HG03025 (cell line): ENCODE measurements around the gene SLC52A1.
A peak's percentile ranks its signal among the peaks of the same experiment; 100 is the strongest.
"Not testable (repeated sequence)": the region's sequence is repeated elsewhere in the genome, so short reads cannot be mapped to it uniquely, and the experiment has no call there.

ENCODE experiments used
- ATAC-seq: cut with Tn5 transposase; IDR thresholded peaks from one replicate; pipeline ENCODE4 v1.9.1; 2021; ENCODE audit warnings: mild to moderate bottlenecking, moderate library complexity; ENCODE audit not compliant: unreplicated experiment, low FRiP score

Gene SLC52A1

GRCh38 chr17:5032865-5033264 lies 2.4 kb downstream of the SLC52A1 start:
- ATAC-seq: no peak

- ATAC-seq: no peak
Measured at GRCh38 chr17:5031365-5032082, 3.7 kb downstream of the SLC52A1 start.

GRCh38 chr17:5030168-5030567 lies 5.1 kb downstream of the SLC52A1 start:
- ATAC-seq: not testable (repeated sequence)

GRCh38 chr17:5027916-5028315 lies 7.3 kb downstream of the SLC52A1 start:
- ATAC-seq: no peak

GRCh38 chr17:5027299-5027698 lies 7.9 kb downstream of the SLC52A1 start:
- no peak for ATAC-seq

- no peak for ATAC-seq
Measured at GRCh38 chr17:5024604-5025003, 10.6 kb downstream of the SLC52A1 start.

- ATAC-seq: no peak
Measured at GRCh38 chr17:5023588-5024147, 11.6 kb downstream of the SLC52A1 start.

GRCh38 chr17:5022171-5022711 lies 13.0 kb downstream of the SLC52A1 start:
- ATAC-seq: no peak

GRCh38 chr17:5020502-5021023 lies 14.7 kb downstream of the SLC52A1 start:
- no peak for ATAC-seq

GRCh38 chr17:5019475-5019956 lies 15.7 kb downstream of the SLC52A1 start:
- ATAC-seq: no peak

GRCh38 chr17:5014357-5014756 lies 20.9 kb downstream of the SLC52A1 start:
- no peak for ATAC-seq

GRCh38 chr17:5011928-5012327 lies 23.3 kb downstream of the SLC52A1 start:
- no peak for ATAC-seq

GRCh38 chr17:5003214-5003867 lies 31.9 kb downstream of the SLC52A1 start:
- no peak for ATAC-seq

- ATAC-seq: no peak
Measured at GRCh38 chr17:5002121-5002788, 33.0 kb downstream of the SLC52A1 start.

- no peak for ATAC-seq
Measured at GRCh38 chr17:5000237-5000639, 35.0 kb downstream of the SLC52A1 start.

GRCh38 chr17:4999430-5000093 lies 35.7 kb downstream of the SLC52A1 start:
- no peak for ATAC-seq

GRCh38 chr17:4998732-4999429 lies 36.3 kb downstream of the SLC52A1 start:
- ATAC-seq: no peak

GRCh38 chr17:4998027-4998731 lies 37.0 kb downstream of the SLC52A1 start:
- peak; percentile 11 for ATAC-seq
